ENCODE results near the gene TPCN2.

Gene TPCN2

GRCh38 chr11:69140635-69141034 is 91.9 kb downstream of the TPCN2 start:
- TF ChIP-seq GATA3 (IDR thresholded peaks at IDR 0.05; ENCODE audit: low read depth, low read length) (no peak), GATA2 (IDR thresholded peaks at IDR 0.05; ENCODE audit: low read depth, low read length) (no peak)

GRCh38 chr11:69141742-69142141 is 93.0 kb downstream of the TPCN2 start:
- no peak for TF ChIP-seq GATA3 (IDR thresholded peaks at IDR 0.05; ENCODE audit: low read depth, low read length)
- no peak for TF ChIP-seq GATA2 (IDR thresholded peaks at IDR 0.05; ENCODE audit: low read depth, low read length)

- TF ChIP-seq GATA3 (IDR thresholded peaks at IDR 0.05; ENCODE audit: low read depth, low read length) (no peak), GATA2 (IDR thresholded peaks at IDR 0.05; ENCODE audit: low read depth, low read length) (no peak)
Observed at GRCh38 chr11:69142895-69143294, 94.2 kb downstream of the TPCN2 start.

DNA sequence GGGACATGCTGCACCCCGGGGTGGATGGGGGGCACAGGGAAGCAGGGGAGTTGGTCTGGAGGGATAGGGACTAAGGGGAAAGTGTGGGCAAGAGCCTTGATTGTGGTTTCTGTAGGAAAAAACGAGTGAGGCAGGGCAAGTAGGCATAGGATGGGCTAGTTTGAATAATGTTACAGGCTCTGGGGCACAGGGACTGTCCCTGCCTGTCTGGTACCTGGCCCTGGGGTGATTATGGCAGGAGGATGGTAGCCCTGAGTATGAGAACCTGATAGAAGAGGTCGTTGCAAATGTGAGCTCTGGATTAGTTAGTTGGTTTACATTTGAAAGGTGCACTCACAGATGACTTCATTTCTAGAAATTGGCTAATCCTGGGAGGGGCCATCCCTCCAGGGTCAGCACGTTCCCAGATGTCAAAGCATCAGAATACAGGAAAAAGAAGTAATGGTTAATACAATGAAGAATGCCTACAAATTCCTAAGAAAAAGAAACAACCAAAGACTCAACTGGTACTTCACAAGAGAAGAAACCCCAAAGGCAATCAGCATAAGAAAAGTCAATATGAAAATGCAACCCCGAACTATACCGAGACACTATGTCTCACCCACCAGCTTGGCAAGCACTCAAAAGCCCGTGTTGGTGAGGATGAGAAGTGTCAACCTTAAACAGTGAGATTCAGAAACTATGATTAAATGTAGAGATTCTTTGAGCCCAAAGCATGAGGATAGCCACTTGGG is 95.8 kb downstream of the TPCN2 start:
- no peak for TF ChIP-seq GATA2 (IDR thresholded peaks at IDR 0.05; ENCODE audit: low read depth, low read length)
- TF ChIP-seq GATA3 (IDR thresholded peaks at IDR 0.05; ENCODE audit: low read depth, low read length), result no peak

- no peak for TF ChIP-seq GATA2 (IDR thresholded peaks at IDR 0.05; ENCODE audit: low read depth, low read length)
- TF ChIP-seq GATA3 (IDR thresholded peaks at IDR 0.05; ENCODE audit: low read depth, low read length), result no peak
Observed at GRCh38 chr11:69145050-69145380, 96.3 kb downstream of the TPCN2 start.

GRCh38 chr11:69148377-69148762 is 99.6 kb downstream of the TPCN2 start:
- no peak for TF ChIP-seq GATA2 (IDR thresholded peaks at IDR 0.05; ENCODE audit: low read depth, low read length)
- no peak for TF ChIP-seq GATA3 (IDR thresholded peaks at IDR 0.05; ENCODE audit: low read depth, low read length)

DNA sequence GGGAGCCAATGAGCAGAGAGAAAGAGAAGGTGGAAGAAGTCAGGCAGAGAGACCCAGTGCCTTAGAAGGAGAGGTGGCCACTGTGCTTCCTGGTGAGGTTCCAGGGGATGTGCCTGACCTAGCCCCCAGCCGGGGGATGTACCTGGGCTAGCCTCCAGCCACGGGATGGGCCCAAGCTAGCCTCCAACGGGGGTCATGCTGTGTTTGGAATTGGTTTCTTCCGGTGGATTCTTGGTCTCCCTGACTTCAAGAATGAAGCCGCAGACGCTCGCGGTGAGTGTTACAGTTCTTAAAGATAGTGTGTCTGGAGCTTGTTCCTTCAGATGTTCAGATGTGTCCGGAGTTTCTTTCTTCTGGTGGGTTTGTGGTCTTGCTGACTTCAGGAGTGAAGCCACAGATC is 100.1 kb downstream of the TPCN2 start:
- TF ChIP-seq GATA2 (IDR thresholded peaks at IDR 0.05; ENCODE audit: low read depth, low read length) (no peak), GATA3 (IDR thresholded peaks at IDR 0.05; ENCODE audit: low read depth, low read length) (no peak)

DNA sequence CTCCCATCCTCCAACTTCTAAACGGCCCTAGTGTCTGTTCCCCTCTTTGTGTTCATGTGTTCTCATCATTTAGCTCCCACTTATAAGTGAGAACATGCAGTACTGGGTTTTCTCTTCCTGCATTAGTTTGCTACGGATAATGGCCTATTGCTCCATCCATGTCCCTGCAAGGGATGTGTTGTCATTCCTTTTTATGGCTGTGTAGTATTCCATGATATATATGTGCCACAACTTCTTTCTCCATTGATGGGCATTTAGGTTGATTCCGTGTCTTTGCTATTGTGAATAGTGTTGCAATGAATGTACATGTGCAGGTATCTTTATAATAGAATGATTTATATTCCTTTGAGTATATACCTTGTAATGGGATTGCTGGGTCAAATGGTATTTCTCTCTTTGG is 101.4 kb downstream of the TPCN2 start:
- TF ChIP-seq GATA3 (IDR thresholded peaks at IDR 0.05; ENCODE audit: low read depth, low read length) (no peak), GATA2 (IDR thresholded peaks at IDR 0.05; ENCODE audit: low read depth, low read length) (no peak)

GRCh38 chr11:69151836-69152235 is 103.1 kb downstream of the TPCN2 start:
- TF ChIP-seq GATA3 (IDR thresholded peaks at IDR 0.05; ENCODE audit: low read depth, low read length) (no peak), GATA2 (IDR thresholded peaks at IDR 0.05; ENCODE audit: low read depth, low read length) (no peak)

DNA sequence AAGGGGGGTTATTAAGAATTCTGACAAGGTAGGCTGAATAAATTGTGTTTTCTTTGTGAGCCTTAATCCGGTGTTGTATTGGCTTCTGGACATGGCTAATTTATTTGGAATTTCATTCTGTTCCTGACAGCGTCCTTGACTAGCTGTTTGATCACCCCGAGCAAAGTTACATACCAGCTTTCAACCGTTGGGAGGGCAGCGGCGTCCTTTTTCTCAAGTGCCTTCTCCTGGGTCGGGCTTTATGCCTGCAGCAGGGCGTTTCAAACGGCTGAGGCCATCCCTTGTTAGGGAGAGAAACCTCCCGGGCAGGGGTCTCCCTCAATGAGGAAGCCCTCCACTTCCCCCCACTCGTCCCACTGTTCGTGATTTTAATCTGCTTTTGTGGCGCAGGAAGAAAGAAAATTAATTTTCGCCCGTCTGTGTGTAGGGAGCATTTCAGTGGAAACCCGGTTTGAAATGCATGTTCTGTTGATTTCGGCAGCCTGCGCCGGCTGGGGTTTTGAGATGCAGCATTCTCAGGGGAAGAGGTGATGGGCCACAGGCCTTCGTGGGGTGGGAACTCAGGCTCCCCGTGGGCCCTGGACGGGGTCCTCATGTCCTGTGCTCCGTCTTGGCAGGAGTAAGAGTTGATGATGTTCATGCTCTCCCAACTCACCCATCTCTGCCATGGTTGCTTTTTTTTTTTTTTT is 104.1 kb downstream of the TPCN2 start:
- no peak for TF ChIP-seq GATA2 (IDR thresholded peaks at IDR 0.05; ENCODE audit: low read depth, low read length)
- no peak for TF ChIP-seq GATA3 (IDR thresholded peaks at IDR 0.05; ENCODE audit: low read depth, low read length)

- TF ChIP-seq GATA2 (IDR thresholded peaks at IDR 0.05; ENCODE audit: low read depth, low read length), result no peak
- TF ChIP-seq GATA3 (IDR thresholded peaks at IDR 0.05; ENCODE audit: low read depth, low read length), result no peak
Observed at GRCh38 chr11:69153661-69154060, 104.9 kb downstream of the TPCN2 start.

GRCh38 chr11:69154211-69154913 is 105.6 kb downstream of the TPCN2 start:
- no peak for TF ChIP-seq GATA2 (IDR thresholded peaks at IDR 0.05; ENCODE audit: low read depth, low read length)
- TF ChIP-seq GATA3 (IDR thresholded peaks at IDR 0.05; ENCODE audit: low read depth, low read length), result no peak

DNA sequence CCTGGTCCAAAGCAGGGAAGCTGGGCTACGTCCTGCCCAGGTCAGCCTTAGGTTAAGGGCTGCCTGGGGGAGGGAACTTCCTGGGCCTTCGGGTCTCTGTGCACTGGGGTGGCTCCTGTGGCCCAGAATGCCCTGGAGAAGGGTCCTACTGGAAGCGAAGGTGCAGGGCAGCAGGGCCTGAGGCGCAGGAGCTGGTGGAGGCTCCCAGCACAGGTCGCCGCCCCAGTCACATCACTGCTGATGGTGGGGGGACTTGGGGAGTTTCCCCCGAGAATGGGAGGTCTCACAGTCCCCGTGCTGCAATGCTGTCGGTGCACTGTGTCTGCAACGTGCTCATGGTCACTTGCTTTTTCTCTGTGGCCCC is 106.2 kb downstream of the TPCN2 start:
- TF ChIP-seq GATA2 (IDR thresholded peaks at IDR 0.05; ENCODE audit: low read depth, low read length), result no peak
- no peak for TF ChIP-seq GATA3 (IDR thresholded peaks at IDR 0.05; ENCODE audit: low read depth, low read length)

DNA sequence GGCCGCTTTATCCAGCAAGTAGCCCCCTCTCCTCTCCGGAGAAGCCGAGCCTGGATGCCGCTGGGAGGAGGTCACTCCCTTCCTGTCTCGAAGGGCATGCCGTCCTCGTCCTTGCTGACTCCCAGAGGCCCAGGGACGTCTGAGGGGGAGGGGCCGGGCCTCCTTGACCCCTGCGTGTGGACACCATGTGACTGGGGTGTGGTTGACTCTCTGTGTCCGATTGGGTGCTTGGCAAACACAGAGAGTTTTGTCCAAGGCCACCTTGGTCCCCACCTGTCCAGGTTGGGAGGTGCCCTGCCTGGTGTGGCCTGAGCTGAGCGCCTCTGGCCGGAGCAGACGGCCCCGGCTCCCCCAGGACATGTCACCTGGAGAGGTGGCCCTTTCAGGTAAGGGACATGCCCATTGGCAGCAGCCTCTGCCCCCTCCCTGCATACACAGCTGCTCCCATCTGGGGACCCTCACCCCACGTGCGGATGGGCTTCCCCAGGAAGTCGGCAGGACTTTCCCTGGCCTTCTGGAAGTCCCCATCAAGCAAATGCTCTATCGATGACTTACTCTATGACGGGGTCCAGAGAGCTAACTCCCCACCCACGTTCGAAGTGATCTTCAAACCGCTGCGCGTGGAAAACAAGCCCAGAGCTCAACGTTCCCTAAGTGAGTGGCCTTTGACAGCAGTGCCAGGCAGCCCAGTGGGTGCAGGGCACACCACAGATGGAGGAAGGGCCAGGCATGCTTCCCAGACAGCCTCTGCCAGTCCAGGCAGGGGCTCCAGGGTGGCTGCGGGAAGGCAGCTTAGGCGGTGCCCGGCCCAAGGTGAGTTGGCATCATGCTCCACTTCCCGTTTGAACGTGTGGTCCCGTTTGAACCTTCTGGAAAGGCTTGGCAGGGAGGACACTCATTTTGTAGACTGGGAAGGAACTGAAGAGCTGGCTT is 106.8 kb downstream of the TPCN2 start, which contains the start of gene SMIM38:
SMIM38 (plus strand) TSS at position 634 of the 933 bp plus-strand sequence. CDS start 1,912 bp downstream, outside the sequence.
- TF ChIP-seq GATA2 (IDR thresholded peaks at IDR 0.05; ENCODE audit: low read depth, low read length), result no peak
- TF ChIP-seq GATA3 (IDR thresholded peaks at IDR 0.05; ENCODE audit: low read depth, low read length), result no peak

Data from SH-SY5Y (cell line).